ENCODE results near the gene GAB2.

Gene GAB2

GRCh38 chr11:78402847-78403246 is 14.8 kb downstream of the GAB2 start:
- DNase-seq (ENCODE audit: low read depth in 1 of 2, low spot score in 1 of 2), result no peak

GRCh38 chr11:78400702-78401101 is 16.9 kb downstream of the GAB2 start:
- DNase-seq (ENCODE audit: low read depth in 1 of 2, low spot score in 1 of 2), result no peak

- no peak for DNase-seq (ENCODE audit: low read depth in 1 of 2, low spot score in 1 of 2)
Observed at GRCh38 chr11:78400116-78400515, 17.5 kb downstream of the GAB2 start.

GRCh38 chr11:78399136-78399535 is 18.5 kb downstream of the GAB2 start:
- no peak for DNase-seq (ENCODE audit: low read depth in 1 of 2, low spot score in 1 of 2)

- DNase-seq (ENCODE audit: low read depth in 1 of 2, low spot score in 1 of 2), result no peak
Observed at GRCh38 chr11:78398715-78399114, 18.9 kb downstream of the GAB2 start.

- DNase-seq (ENCODE audit: low read depth in 1 of 2, low spot score in 1 of 2), result no peak
Observed at GRCh38 chr11:78397398-78397797, 20.2 kb downstream of the GAB2 start.

- no peak for DNase-seq (ENCODE audit: low read depth in 1 of 2, low spot score in 1 of 2)
Observed at GRCh38 chr11:78395597-78395996, 22.0 kb downstream of the GAB2 start.

- DNase-seq (ENCODE audit: low read depth in 1 of 2, low spot score in 1 of 2), result no peak
Observed at GRCh38 chr11:78392854-78393253, 24.8 kb downstream of the GAB2 start.

- no peak for DNase-seq (ENCODE audit: low read depth in 1 of 2, low spot score in 1 of 2)
Observed at GRCh38 chr11:78391424-78391823, 26.2 kb downstream of the GAB2 start.

GRCh38 chr11:78390809-78391208 is 26.8 kb downstream of the GAB2 start:
- no peak for DNase-seq (ENCODE audit: low read depth in 1 of 2, low spot score in 1 of 2)

- DNase-seq (ENCODE audit: low read depth in 1 of 2, low spot score in 1 of 2), result no peak
Observed at GRCh38 chr11:78386215-78386941, 31.2 kb downstream of the GAB2 start.

GRCh38 chr11:78385205-78385604 is 32.4 kb downstream of the GAB2 start:
- no peak for DNase-seq (ENCODE audit: low read depth in 1 of 2, low spot score in 1 of 2)

GRCh38 chr11:78384231-78384630 is 33.4 kb downstream of the GAB2 start:
- no peak for DNase-seq (ENCODE audit: low read depth in 1 of 2, low spot score in 1 of 2)

- DNase-seq (ENCODE audit: low read depth in 1 of 2, low spot score in 1 of 2), result no peak
Observed at GRCh38 chr11:78381865-78382264, 35.8 kb downstream of the GAB2 start.

- no peak for DNase-seq (ENCODE audit: low read depth in 1 of 2, low spot score in 1 of 2)
Observed at GRCh38 chr11:78380615-78381051, 37.0 kb downstream of the GAB2 start.

GRCh38 chr11:78379039-78379670 is 38.5 kb downstream of the GAB2 start:
- DNase-seq (ENCODE audit: low read depth in 1 of 2, low spot score in 1 of 2), result no peak

GRCh38 chr11:78377625-78378418 is 39.8 kb downstream of the GAB2 start:
- DNase-seq (ENCODE audit: low read depth in 1 of 2, low spot score in 1 of 2), result no peak

GRCh38 chr11:78376858-78377257 is 40.8 kb downstream of the GAB2 start:
- DNase-seq (ENCODE audit: low read depth in 1 of 2, low spot score in 1 of 2), result no peak

- no peak for DNase-seq (ENCODE audit: low read depth in 1 of 2, low spot score in 1 of 2)
Observed at GRCh38 chr11:78374917-78375316, 42.7 kb downstream of the GAB2 start.

GRCh38 chr11:78373689-78374088 is 43.9 kb downstream of the GAB2 start:
- no peak for DNase-seq (ENCODE audit: low read depth in 1 of 2, low spot score in 1 of 2)

- DNase-seq (ENCODE audit: low read depth in 1 of 2, low spot score in 1 of 2), result no peak
Observed at GRCh38 chr11:78372114-78372768, 45.4 kb downstream of the GAB2 start.
